Tibial artery (tissue), 4 donors: ENCODE results near the gene AKR1C4.

ENCODE experiments used
- DNase-seq, 2 donors: peaks; one replicate each; pipeline ENCODE4 v3.0.0-alpha.2; 2019
- H3K27ac ChIP-seq, 2 donors: fragments of 200-600 bp; sonication (generic) in 1 of 2; 1 replicate in 1 of 2; 2 replicates in 1 of 2; pipeline ENCODE4 v1.5.1; 2018 to 2019; ENCODE audit warnings: mild to moderate bottlenecking in 1 of 2
- H3K27me3 ChIP-seq, 2 donors: fragments of 200-600 bp; sonication (generic) in 1 of 2; one replicate each; pipeline versions ENCODE4 v1.5.1 to v1.6.0; 2016 to 2019
- H3K36me3 ChIP-seq, 3 donors: fragments of 200-600 bp; sonication (generic) in 2 of 3; one replicate each; pipeline ENCODE4 v1.5.1; 2016 to 2019; ENCODE audit warnings: mild to moderate bottlenecking in 2 of 3
- H3K4me1 ChIP-seq, 4 donors: fragments of 200-600 bp; sonication (generic) in 2 of 4; 1 replicate in 3 of 4; 2 replicates in 1 of 4; pipeline ENCODE4 v1.5.1; 2016 to 2019
- H3K4me3 ChIP-seq, 2 donors: fragments of 200-600 bp; sonication (generic) in 1 of 2; 1 replicate in 1 of 2; 2 replicates in 1 of 2; pipeline ENCODE4 v1.5.1; 2018 to 2019; ENCODE audit warnings: mild to moderate bottlenecking in 2 of 2
- H3K9me3 ChIP-seq, 3 donors: fragments of 200-600 bp; sonication (generic) in 1 of 3; one replicate each; pipeline ENCODE4 v1.5.1; 2016 to 2019
- intact Hi-C: fragments of 100-400 bp; cut with DNase I; formaldehyde crosslinking; loops from one replicate; pipeline ENCODE4 v1.15.0; 2023; ENCODE audit warnings: low total_unique reads
- TF ChIP-seq, protein P1 (sequence below), 2 experiments: fragments of 200-600 bp in 1 of 2; fragments of 450-650 bp in 1 of 2; IDR thresholded peaks; one replicate each; pipeline ENCODE4 v1.5.1; 2017 to 2019; ENCODE audit warnings: antibody characterized with exemption in 2 of 2, mild to moderate bottlenecking in 1 of 2, moderate library complexity in 1 of 2

AKR1C4 gene

DNA sequence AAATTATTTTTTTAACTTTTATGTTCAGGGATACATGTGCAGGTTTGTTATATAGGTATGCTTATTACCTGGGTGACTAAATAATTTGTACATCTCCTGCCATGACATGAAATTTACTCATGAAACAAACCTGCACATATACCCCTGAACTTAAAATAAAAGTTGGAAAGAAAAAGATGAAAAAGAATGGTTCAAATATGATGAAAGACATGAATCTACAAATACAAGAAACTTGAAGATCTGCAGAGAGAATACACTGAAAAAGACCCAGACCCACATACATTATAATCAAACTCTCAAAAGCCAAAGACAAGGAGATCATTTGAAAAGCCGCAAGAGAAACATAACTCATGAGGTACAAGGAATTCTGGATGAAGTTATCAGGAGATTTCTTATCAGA lies 70.2 kb downstream of the AKR1C4 start:
- Histone ChIP-seq H3K27ac (no peak overlapping the region), H3K4me1 (no peaks in the 10 kb centered on the region), H3K27me3 (no peaks in the 10 kb centered on the region), H3K9me3 (peaks cover 0 to 17% (median 15%) of the 10 kb centered on the region in 3 donors), H3K4me3 (no peak overlapping the region), H3K36me3 (no peaks in the 10 kb centered on the region)
- no peak for DNase-seq
- TF ChIP-seq, protein P1, sequence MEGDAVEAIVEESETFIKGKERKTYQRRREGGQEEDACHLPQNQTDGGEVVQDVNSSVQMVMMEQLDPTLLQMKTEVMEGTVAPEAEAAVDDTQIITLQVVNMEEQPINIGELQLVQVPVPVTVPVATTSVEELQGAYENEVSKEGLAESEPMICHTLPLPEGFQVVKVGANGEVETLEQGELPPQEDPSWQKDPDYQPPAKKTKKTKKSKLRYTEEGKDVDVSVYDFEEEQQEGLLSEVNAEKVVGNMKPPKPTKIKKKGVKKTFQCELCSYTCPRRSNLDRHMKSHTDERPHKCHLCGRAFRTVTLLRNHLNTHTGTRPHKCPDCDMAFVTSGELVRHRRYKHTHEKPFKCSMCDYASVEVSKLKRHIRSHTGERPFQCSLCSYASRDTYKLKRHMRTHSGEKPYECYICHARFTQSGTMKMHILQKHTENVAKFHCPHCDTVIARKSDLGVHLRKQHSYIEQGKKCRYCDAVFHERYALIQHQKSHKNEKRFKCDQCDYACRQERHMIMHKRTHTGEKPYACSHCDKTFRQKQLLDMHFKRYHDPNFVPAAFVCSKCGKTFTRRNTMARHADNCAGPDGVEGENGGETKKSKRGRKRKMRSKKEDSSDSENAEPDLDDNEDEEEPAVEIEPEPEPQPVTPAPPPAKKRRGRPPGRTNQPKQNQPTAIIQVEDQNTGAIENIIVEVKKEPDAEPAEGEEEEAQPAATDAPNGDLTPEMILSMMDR (IDR thresholded peaks at IDR 0.05) = no peak
- intact Hi-C loops = no loop called here

DNA sequence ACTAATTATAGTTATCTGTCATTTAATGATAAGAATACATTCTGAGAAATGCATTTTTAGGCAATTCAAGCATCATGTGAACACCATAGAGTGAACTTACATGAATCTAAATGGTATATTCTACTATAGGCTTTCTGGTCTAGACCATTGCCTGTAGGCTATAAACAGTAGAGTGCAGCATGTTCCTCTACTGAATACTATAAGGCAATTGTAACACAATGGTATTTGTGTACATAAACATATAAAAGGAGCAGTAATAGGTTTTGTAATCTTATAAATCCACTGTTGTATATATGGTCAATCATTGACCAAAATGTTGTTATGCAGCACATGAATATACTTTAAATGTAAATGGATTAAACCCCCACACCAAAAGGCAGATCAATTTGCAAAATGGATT lies 71.6 kb downstream of the AKR1C4 start:
- no peaks in the 10 kb centered on the region for H3K27me3 ChIP-seq
- H3K4me3 ChIP-seq = no peak overlapping the region
- TF ChIP-seq, protein P1 (IDR thresholded peaks at IDR 0.05) = no peak
- H3K27ac ChIP-seq = no peak overlapping the region
- H3K4me1 ChIP-seq = no peaks in the 10 kb centered on the region
- peaks cover 0 to 17% (median 15%) of the 10 kb centered on the region in 3 donors for H3K9me3 ChIP-seq
- no peaks in the 10 kb centered on the region for H3K36me3 ChIP-seq
- DNase-seq = no peak
- intact Hi-C loops = no loop called here
